ENCODE data around the gene ITM2C. TPM values are rescaled to one million over a fixed set of nuclear protein-coding genes. Genes with fewer than 3 reads are reported as not detected.

Gene ITM2C
- total RNA-seq, 2 experiments from 2014 or later, result 25.4 to 26.8 TPM

DNA sequence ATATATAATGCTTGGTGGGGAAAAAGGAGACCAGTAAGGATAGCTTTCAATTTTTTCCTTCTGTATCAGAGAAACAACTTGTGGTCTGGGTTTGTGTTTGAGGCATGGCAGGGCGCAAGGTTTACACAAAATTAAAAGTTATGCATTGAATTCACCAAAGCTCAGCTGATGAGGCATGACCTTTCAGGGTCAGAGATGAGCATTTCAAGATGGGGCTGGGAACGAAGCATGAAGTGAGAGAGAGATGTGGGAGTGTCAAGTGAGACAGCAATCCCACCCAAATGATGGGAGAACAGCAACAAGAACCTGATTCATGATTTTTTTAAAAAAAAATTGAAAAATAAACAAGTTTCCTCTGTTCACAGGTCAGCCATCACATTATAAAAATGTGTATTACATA, 55.4 kb downstream of the ITM2C start:
- DNase-seq, result no peak
- Mint-ChIP-seq H3K27ac (peak overlapping the region; percentile 23), H3K4me3 (peak overlapping the region; percentile 10), H3K9me3 (no peaks in the 10 kb centered on the region), H3K27me3 (peaks cover 23% of the 10 kb centered on the region), H3K4me1 (peaks cover 60% of the 10 kb centered on the region), H3K36me3 (ENCODE audit: low read depth) (no peaks in the 10 kb centered on the region)
- CTCF ChIA-PET, result interaction anchor here (1.0 to 1.9 kb wide), 3 partner anchors 36 to 96 kb away, joined by 4 to 8 read pairs (median 6); no protein-coding TSS in a partner anchor
- POLR2A ChIA-PET, result interaction anchor here (0.7 to 2.3 kb wide), 6 partner anchors 9 to 65 kb away, joined by 3 to 10 read pairs (median 5); no protein-coding TSS in a partner anchor

DNA sequence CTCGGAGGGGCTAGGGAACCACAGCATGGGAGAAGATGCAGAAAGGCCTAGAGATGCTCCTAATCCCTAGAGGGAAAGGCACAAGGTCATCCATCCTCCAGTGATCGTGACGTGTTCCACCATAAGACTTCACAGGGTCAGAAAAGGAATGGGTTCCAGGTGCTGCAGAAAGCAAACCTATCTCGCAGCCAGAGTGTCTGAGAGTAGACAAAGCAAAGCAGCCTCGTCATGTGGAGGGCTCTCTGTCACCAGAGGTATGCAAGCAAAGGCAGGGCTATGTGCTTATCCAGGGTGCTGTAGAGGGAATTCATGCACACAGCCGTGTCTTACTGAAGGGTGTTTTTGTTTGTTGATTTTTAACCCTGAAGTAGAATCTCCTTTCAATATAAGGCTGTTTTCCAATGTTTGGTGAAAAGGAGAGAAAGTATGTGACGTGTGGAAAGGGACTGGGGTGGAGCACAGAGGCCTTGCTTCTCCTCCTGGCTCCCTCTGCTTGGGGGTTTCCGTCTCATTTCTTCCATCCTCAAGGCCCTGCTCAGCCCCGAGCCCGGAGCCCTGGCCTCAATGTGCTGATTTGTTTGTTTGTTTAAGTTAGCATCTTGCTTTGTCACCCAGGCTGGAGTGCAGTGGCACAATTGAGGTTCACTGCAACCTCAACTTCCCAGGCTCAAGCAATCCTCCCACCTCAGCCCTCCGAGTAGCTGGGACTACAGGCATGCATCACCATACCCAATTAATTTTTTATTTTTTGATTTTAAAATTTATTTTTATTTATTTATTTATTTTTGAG, 57.3 kb downstream of the ITM2C start:
- peaks cover 67% of the 10 kb centered on the region for H3K4me1 Mint-ChIP-seq
- DNase-seq, result no peak
- H3K36me3 Mint-ChIP-seq (ENCODE audit: low read depth), result no peaks in the 10 kb centered on the region
- no peak overlapping the region for H3K27ac Mint-ChIP-seq
- H3K27me3 Mint-ChIP-seq, result peaks cover 19% of the 10 kb centered on the region
- H3K9me3 Mint-ChIP-seq, result no peaks in the 10 kb centered on the region
- H3K4me3 Mint-ChIP-seq, result no peak overlapping the region
- POLR2A ChIA-PET, result interaction anchor here (1.1 to 2.3 kb wide), 4 partner anchors 10 to 63 kb away, joined by 3 to 10 read pairs (median 7); no protein-coding TSS in a partner anchor
- CTCF ChIA-PET, result interaction anchor here (0.7 to 6.0 kb wide), 3 partner anchors 8 to 63 kb away, joined by 3 to 127 read pairs (median 3); no protein-coding TSS in a partner anchor

DNA sequence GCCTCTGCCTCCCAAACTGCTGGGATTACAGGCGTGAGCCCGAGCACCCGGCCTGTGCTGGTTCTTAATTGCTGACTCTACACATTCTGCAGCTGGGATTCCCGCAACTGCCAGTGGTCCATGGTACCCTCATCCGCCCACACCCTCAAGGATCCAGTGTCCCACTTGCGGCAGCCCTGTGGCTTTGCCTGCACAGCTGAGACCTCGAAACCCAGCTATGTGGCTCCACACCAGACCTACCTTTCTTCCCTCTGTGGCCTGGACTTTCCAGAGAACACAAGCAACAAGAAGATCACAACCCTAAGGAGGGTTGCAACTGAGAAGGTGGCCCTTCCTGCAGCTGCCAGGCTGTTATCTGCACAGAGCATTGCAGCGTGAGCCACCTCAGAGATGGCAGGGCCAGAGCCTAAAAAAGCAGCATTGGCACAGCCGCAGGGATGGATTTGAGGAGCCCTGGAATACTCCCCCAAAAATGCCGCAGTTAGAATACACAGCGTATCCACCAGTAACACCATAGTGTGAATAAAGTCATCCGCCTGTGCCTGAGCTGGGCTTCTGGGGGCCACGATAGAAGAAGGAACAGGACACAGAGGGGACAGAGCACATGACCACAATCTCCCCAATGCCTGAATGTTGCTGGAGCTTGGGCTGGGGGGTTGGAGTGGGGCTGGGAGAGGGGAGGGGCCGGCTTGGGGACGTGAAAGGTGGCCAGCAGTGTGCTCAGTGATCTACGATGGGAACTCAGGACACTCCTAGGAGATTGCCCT, 58.4 kb downstream of the ITM2C start:
- DNase-seq, result no peak
- Mint-ChIP-seq H3K27ac (peak overlapping the region; percentile 81), H3K27me3 (peaks cover 16% of the 10 kb centered on the region), H3K4me1 (peaks cover 68% of the 10 kb centered on the region), H3K4me3 (peak overlapping the region; percentile 77), H3K9me3 (no peaks in the 10 kb centered on the region), H3K36me3 (ENCODE audit: low read depth) (no peaks in the 10 kb centered on the region)
- CTCF ChIA-PET, result interaction anchor here (0.7 to 6.0 kb wide), 8 partner anchors 9 to 72 kb away, joined by 3 to 127 read pairs (median 6); no protein-coding TSS in a partner anchor
- POLR2A ChIA-PET, result interaction anchor here (0.9 to 2.3 kb wide), 4 partner anchors 9 to 61 kb away, joined by 3 to 9 read pairs (median 6); no protein-coding TSS in a partner anchor

DNA sequence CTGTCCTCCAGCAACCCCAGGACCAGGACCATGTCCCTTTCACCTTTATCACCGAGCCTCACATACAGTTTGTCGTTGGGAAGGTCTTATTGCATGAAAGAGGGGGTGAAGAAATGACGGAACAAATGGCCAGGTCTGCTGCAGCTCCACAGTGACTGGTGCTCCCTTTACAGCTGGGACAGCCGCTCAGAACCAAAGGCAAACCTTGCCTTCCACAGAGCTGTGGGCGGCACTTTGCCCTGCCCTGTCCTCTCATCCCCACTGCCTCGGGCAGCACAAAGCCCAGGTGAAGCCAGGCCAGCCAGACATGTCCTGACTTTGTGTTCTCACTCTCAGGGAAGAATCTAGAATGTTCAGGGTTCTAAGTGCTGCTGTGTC, 59.3 kb downstream of the ITM2C start:
- ChIA-PET POLR2A (interaction anchor here (0.7 to 5.6 kb wide), 13 partner anchors 12 to 61 kb away, joined by 3 to 69 read pairs (median 4); no protein-coding TSS in a partner anchor), CTCF (interaction anchor here (0.9 to 6.0 kb wide), 21 partner anchors 10 to 528 kb away, joined by 3 to 127 read pairs (median 4); no protein-coding TSS in a partner anchor)
- DNase-seq, result no peak
- H3K9me3 Mint-ChIP-seq, result no peaks in the 10 kb centered on the region
- H3K4me3 Mint-ChIP-seq, result peak overlapping the region; percentile 77
- peaks cover 18% of the 10 kb centered on the region for H3K27me3 Mint-ChIP-seq
- peaks cover 63% of the 10 kb centered on the region for H3K4me1 Mint-ChIP-seq
- peak overlapping the region; percentile 81 for H3K27ac Mint-ChIP-seq
- no peaks in the 10 kb centered on the region for H3K36me3 Mint-ChIP-seq (ENCODE audit: low read depth)

DNA sequence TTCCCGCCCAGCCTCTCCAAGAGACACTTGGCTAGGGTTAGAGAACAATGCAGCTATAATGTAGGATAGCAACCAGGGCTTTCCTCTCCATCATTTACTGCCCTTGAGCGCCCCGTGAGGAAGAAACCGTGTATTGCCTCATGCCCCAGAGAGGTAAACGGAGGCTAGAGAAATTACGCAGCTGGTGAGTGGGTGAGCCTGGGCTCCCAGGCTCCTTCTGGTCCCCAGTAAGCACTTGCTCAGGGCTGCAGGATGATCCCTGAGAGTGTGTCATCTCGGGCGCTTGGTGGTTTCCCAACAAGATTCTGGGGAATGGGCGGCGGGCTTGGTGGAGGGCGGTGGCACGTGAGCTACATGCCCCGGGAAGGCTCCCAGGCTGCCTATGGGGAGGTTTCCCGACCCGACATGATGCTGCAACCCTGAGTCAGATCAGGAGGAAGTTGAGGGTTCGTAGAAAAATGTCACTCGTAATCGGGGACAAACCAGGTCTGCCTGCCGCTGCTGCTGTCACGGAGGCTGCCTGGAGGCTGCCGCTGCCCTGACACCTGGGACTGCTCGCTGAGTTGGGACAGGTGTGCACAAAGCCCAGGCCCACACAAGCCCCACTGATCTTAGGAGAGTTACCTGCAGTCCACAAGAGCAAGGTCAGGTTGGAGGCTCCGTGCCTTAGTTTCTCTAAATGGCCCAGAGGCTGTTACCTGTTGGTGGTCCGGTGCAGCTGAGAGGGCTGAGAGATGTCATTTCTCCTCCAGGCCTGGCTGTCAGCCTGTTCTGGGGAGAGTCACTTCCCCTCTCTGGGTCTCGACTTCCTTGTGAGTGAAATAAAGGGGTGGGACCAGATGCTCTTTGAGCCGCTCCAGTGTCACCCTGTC, 60.0 kb downstream of the ITM2C start, which contains the start of gene GPR55:
GPR55 (minus strand) TSS at position 773 of the 872 bp plus-strand sequence. CDS start 14,280 bp downstream, outside the sequence.
- peak within 1 kb of the TSS; percentile 81 for H3K27ac Mint-ChIP-seq
- peaks cover 20% of the 10 kb centered on the region for H3K27me3 Mint-ChIP-seq
- ChIA-PET POLR2A (interaction anchor here (0.7 to 5.6 kb wide), 15 partner anchors 12 to 61 kb away, joined by 3 to 69 read pairs (median 4); no protein-coding TSS in a partner anchor), CTCF (interaction anchor here (0.8 to 6.0 kb wide), 23 partner anchors 11 to 527 kb away, joined by 3 to 127 read pairs (median 4); no protein-coding TSS in a partner anchor)
- DNase-seq, result peak; percentile 68
- no peaks in the 10 kb centered on the region for H3K9me3 Mint-ChIP-seq
- H3K4me1 Mint-ChIP-seq, result peaks cover 60% of the 10 kb centered on the region
- no peaks in the 10 kb centered on the region for H3K36me3 Mint-ChIP-seq (ENCODE audit: low read depth)
- H3K4me3 Mint-ChIP-seq, result peak within 1 kb of the TSS; percentile 77

DNA sequence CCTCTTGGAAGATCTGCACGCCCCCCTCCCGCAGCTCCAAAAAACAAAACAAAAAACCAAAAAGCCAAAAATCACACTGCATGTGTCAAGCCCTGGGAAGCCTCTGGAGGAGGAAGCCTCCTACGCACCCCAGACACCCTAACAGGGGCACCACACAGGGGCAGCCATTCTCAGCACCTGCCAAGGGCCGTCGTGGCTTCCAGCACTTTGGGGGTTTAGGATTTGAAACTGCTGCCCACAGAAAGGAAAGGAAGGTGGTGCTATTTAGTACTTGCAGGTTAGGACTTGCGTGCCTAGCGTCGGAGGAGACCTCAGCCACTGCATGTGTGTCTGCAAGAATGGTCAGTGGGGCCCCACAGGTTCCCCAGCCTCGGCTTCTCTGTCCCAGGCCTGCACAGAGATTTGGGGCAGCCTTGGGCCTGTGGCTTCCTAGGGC, 60.7 kb downstream of the ITM2C start:
- DNase-seq, result no peak
- peak overlapping the region; percentile 77 for H3K4me3 Mint-ChIP-seq
- H3K27me3 Mint-ChIP-seq, result peaks cover 20% of the 10 kb centered on the region
- H3K9me3 Mint-ChIP-seq, result no peaks in the 10 kb centered on the region
- peaks cover 57% of the 10 kb centered on the region for H3K4me1 Mint-ChIP-seq
- ChIA-PET CTCF (interaction anchor here (0.9 to 6.0 kb wide), 10 partner anchors 11 to 526 kb away, joined by 3 to 127 read pairs (median 4); no protein-coding TSS in a partner anchor), POLR2A (interaction anchor here (0.7 to 5.6 kb wide), 12 partner anchors 17 to 127 kb away, joined by 3 to 69 read pairs (median 4); no protein-coding TSS in a partner anchor)
- peak overlapping the region; percentile 81 for H3K27ac Mint-ChIP-seq
- no peaks in the 10 kb centered on the region for H3K36me3 Mint-ChIP-seq (ENCODE audit: low read depth)

DNA sequence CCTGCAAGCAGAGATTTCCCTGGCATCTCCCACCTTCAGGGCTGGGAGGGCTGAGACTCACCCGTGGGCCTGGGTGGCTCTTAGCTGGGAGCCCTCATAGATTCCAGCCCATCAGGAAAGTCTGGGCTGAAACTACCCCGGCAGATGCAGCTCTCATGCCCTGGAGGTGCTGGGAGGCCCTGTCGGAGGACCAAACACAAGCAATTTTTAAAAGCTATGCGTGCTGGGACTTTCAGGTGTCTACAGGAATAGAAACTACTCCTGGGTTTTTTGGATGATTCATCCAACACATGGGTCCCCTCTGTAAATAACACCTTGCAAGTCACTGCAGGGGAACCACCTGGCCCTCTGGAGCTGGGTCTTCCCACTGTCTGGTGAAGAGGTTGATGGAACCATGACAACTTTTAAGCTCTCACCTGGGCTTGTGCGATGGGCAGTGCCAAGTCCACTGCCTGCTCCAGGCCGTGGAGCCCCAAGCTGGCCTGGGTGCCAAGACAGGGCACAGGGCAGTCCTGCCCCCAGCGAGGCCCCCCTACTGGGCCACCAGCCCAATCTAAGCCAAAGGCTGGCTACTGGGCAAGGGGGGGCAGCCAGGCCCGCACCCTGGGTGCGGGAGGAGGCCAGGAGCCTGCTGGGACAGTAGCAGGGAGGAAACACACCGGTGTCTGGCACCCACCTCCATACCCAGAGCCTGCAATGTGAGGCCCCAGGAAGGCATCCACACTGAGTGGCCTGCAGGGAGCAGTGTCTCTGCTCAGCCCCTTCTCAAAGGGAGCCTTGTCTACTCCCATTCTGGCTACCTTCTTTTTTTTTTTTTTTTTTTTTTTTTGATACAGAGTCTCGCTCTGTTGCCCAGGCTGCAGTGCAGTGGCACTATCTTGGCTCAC, 61.4 kb downstream of the ITM2C start:
- POLR2A ChIA-PET, result interaction anchor here (0.7 to 5.6 kb wide), 10 partner anchors 17 to 127 kb away, joined by 3 to 69 read pairs (median 4); no protein-coding TSS in a partner anchor
- Mint-ChIP-seq H3K4me1 (peaks cover 55% of the 10 kb centered on the region), H3K27me3 (peaks cover 20% of the 10 kb centered on the region), H3K27ac (peak overlapping the region; percentile 81), H3K36me3 (ENCODE audit: low read depth) (no peaks in the 10 kb centered on the region), H3K4me3 (no peak overlapping the region), H3K9me3 (no peaks in the 10 kb centered on the region)
- CTCF ChIA-PET, result interaction anchor here (0.7 to 6.0 kb wide), 13 partner anchors 12 to 132 kb away, joined by 3 to 127 read pairs (median 4); no protein-coding TSS in a partner anchor
- DNase-seq, result no peak

DNA sequence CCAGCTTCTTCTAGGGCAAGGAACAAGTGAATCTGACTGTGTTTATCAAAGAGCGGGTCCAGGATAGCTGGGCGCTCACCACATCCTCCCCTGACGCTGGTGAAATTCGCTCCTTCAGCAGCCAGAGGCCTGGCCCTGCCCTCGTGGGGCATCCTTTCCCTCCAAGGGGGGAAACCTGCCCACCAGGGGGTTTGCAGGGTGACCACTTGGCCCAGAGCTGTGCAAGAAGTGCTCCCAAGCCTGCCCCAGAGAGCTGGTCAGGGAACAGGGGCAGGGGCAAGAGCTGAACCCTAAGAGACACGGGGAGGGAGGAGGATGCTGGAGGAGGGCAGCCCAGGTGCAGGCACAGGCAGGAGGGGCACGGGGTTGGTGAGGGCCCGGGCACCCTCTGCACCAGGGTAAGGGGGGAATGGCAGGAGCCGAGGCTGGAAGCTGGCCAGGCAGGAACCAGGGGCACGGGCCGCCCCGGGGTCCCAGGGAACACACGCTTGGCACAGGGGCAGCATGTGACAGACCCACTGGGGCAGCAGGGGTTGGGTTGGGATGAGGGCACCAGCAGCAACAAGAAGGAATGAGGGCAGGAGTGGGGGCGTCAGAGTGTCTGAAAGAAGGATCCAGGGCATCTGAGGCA, 63.1 kb downstream of the ITM2C start:
- POLR2A ChIA-PET, result interaction anchor here (1.0 to 5.6 kb wide), 5 partner anchors 15 to 58 kb away, joined by 3 to 69 read pairs (median 3); no protein-coding TSS in a partner anchor
- H3K4me1 Mint-ChIP-seq, result peaks cover 47% of the 10 kb centered on the region

More for the DNA sequence above, 63.1 kb downstream of the ITM2C start:
- Mint-ChIP-seq H3K27ac (no peak overlapping the region), H3K9me3 (no peaks in the 10 kb centered on the region), H3K4me3 (no peak overlapping the region), H3K27me3 (peaks cover 18% of the 10 kb centered on the region), H3K36me3 (ENCODE audit: low read depth) (no peaks in the 10 kb centered on the region)
- no peak for DNase-seq
- CTCF ChIA-PET, result interaction anchor here (1.3 to 6.0 kb wide), 4 partner anchors 13 to 62 kb away, joined by 4 to 127 read pairs (median 4); no protein-coding TSS in a partner anchor
